Myometrial cell (primary cell): ENCODE measurements around the gene P3H1. TPM values are rescaled to one million over a fixed set of nuclear protein-coding genes. Genes with fewer than 3 reads are reported as not detected.

Source experiments
- total RNA-seq: library from RNA; depleted of rRNA; stranded (reverse); fragments of >200 nt; gene quantifications from 2 replicates; pipeline ENCODE4 v1.2.3, GENCODE V29; 2015

The P3H1 gene
- 180 and 215 TPM in 2 replicates for total RNA-seq

DNA sequence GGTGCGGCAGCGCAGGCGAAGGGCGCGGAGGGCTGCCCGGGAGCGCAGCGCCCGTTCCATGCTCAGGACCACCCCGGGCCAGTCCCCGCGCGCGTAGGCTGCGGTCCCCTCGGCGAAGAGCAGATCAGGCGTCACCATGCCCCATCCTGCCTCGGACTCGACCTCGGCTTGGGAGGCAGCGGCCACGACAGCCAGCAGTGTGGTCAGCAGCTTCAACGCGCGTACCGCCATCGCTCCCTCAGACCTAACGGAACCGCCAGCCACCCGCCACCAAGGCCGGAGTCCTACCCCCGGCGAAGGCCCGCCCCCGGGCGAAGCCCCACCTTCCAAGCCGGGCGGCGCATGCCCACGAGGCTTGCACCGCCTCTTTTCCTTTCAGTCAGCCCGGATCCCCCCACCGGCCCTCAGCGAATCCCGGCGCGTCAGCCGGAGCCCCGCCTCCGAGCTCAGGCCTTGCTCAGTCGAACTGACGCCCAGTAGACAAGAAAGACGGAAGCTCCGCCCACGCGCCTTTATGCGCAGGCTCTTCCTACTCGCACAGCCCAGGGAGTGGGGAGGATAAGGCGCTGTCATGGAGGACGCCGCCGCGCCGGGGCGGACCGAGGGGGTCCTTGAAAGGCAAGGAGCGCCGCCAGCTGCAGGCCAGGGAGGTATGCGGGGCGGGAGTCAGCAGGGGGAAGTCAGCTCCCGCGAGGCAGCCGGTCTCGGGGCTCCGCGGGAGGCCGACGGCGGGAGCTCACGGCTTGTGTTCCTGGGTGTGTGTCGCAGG is at the start of gene P3H1, which contains the start of gene C1orf50:
P3H1 (minus strand) TSS at position 288 of the 769 bp plus-strand sequence; CDS start at position 231, 57 bp downstream.
C1orf50 (plus strand) TSS at position 509 of the 769 bp plus-strand sequence; CDS start at position 572, 63 bp downstream.

DNA sequence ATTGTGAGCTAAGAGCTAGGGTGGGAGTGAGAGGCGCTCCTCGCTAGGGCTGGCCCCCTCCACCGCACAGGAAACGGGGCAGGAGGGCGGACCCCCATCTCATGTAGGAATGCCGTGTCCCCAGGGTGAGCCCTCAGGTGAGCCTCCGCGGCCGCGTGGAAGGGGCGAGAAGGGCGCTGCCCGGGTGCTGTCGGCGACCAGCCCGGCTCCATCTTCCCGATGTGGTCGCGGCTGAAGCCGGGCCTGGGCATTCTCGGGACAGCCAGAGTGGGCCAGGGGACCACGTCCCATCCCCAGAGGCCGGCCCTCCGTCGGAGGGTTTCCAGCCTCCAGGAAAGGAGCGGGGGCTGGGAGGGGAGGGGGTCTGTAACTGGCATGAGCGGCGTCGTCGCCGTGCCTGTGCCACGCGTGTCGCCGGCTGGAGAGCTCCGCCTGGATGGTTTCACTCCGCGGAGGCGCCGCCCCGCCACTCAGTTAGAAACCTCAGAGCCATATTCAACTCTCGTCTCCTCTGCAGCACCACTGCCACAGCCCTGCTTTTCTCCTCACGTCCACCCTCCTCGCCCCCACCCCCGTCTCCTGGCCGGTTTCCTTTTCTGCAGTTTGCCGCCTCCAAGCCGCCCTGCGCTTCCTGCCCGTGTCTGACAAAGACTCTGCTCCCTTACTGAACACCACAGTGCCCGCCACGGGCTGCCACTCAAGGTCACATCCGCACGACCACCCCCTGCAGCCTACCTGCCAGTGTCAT is 18.3 kb upstream of the P3H1 start, which contains the start of gene TMEM269:
TMEM269 (plus strand) TSS at position 46 of the 748 bp plus-strand sequence. CDS start 4,903 bp downstream, outside the sequence.

DNA sequence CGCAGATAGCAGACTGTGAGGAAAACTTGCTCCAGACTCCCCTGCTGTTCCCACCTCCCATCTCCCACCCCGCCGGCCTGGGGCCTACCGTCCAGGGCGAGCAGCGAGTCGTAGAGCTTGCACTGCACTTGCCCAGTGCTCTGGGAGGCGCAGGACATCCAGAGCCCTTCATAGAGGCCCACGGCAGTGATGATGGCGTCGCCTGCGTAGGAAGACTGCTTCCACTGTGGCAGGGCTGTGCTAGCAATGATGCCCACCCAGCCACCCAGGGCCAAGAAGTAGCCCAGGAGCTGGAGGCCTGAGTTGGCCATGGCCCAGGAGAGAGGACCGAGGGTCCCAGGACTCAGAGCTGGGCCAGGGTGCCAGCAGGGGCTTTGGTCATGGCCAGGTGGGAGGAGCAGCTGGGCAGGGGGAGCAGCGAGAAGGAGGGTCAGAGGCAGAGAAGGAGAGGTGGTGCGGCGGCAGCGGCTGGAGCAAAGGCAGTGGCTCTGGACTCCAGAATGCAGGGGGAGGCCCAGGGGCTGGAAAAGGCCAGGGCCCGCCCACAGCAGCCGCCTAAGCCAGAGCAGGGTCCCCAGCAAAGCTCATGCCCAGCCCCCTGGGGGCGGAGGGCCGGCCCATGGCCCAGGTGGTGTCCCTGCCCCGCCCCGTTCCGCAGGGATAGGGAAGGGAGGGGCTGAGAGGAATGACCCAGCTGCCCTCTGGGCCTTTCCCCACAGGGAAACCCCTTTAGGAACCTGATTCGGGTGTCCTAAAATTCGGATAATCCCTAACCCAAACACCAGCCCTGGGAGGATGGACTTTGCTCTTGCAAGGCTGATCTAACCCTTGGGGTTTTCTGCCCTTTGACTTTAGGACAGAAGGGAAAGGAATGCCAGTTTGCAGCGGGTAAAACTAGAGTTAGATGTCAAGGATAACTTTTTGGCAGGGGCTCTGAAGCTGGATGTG is 26.8 kb downstream of the P3H1 start, which contains the start of gene CLDN19:
CLDN19 (minus strand) TSS at position 484 of the 948 bp plus-strand sequence; CDS start at position 311, 173 bp downstream.

Other genes starting within 250 kb of the P3H1 start
- gene PPIH, start 108.6 kb downstream of the P3H1 start, total RNA-seq = 48.6 and 73.2 TPM in 2 replicates
- 864 and 952 TPM in 2 replicates for gene YBX1, start 84.6 kb downstream of the P3H1 start, total RNA-seq
- not detected in 2 replicates for gene CLDN19, start 26.8 kb downstream of the P3H1 start, total RNA-seq
- gene C1orf50, start 221 bp upstream of the P3H1 start, total RNA-seq = 2.6 and 3.0 TPM in 2 replicates
- gene TMEM269, start 18.0 kb upstream of the P3H1 start, total RNA-seq = under 0.01 TPM in 1 of 2 replicates, not detected in the other
- 8.6 and 10.1 TPM in 2 replicates for gene ERMAP, start 50.1 kb upstream of the P3H1 start, total RNA-seq
- 9.7 and 10.7 TPM in 2 replicates for gene SVBP, start 50.4 kb upstream of the P3H1 start, total RNA-seq
- 9.8 and 10.3 TPM in 2 replicates for gene ZNF691, start 79.6 kb upstream of the P3H1 start, total RNA-seq
- gene SLC2A1, start 191.8 kb upstream of the P3H1 start, total RNA-seq = 45.6 and 67.5 TPM in 2 replicates